GM12872 (cell line): ENCODE measurements around the gene ARGFX.

Experiments
- TF ChIP-seq, protein P1 (sequence below): IDR thresholded peaks from 3 replicates; pipeline ENCODE4 v1.5.1; 2011; ENCODE audit warnings: low read depth, mild to moderate bottlenecking, low read length, moderate library complexity; ENCODE audit not compliant: insufficient read depth

Gene ARGFX

DNA sequence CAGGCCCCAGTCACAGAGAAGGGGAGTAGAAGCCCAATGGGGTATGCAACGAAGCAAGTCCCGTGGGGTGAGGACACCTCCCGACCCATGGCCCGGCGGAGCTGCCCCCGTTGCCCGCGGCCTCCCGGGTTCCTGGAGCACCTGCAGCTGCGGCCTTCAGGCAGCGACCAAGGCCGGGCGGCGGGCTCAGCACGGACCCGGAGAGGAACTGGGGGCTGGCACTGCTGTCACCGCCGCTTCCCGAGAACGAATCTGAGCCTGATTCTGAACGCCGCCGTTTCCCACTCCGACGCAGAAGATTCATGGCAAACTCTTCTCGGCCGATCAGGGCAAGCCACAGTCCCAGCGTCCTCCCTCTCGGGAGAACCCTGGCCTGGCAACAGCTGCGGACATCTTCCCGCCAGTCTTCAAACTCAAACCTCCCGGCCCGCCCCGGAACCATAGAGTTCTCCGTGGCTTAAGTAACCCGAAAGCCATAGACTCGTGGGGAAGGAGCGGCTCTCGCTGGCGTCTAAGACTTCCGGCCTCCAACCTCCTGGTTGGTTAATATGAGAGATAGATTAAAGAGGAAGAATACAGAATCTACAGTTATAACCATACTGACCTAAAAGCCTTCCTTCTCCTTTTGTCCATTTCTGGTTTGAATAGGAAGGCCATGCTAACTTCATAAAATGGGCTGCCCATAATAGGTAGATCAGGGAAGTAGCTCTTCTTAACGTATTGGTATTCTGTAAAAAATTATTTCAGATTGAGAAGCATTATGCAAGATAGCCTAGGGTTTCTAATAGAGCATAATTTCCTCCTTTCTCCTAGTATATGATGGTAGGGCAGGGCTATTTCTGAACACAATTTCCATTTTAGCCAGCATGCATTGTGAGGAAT, 21.9 kb upstream of the ARGFX start, which contains the start of gene POLQ:
TSS of gene POLQ (minus strand) at position 415 of the 882 bp plus-strand sequence. CDS start at position 304, 111 bp downstream.
- TF ChIP-seq, protein P1, sequence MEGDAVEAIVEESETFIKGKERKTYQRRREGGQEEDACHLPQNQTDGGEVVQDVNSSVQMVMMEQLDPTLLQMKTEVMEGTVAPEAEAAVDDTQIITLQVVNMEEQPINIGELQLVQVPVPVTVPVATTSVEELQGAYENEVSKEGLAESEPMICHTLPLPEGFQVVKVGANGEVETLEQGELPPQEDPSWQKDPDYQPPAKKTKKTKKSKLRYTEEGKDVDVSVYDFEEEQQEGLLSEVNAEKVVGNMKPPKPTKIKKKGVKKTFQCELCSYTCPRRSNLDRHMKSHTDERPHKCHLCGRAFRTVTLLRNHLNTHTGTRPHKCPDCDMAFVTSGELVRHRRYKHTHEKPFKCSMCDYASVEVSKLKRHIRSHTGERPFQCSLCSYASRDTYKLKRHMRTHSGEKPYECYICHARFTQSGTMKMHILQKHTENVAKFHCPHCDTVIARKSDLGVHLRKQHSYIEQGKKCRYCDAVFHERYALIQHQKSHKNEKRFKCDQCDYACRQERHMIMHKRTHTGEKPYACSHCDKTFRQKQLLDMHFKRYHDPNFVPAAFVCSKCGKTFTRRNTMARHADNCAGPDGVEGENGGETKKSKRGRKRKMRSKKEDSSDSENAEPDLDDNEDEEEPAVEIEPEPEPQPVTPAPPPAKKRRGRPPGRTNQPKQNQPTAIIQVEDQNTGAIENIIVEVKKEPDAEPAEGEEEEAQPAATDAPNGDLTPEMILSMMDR = no peak

- TF ChIP-seq, protein P1 = no peak
Measured at GRCh38 chr3:121552379-121552778, 15.4 kb upstream of the ARGFX start.

GRCh38 chr3:121552797-121553196, 15.0 kb upstream of the ARGFX start:
- TF ChIP-seq, protein P1 = no peak

- TF ChIP-seq, protein P1 = no peak
Measured at GRCh38 chr3:121557426-121557934, 10.3 kb upstream of the ARGFX start.

GRCh38 chr3:121562148-121562547, 5.6 kb upstream of the ARGFX start:
- TF ChIP-seq, protein P1 = no peak

GRCh38 chr3:121566773-121567172, 976 bp upstream of the ARGFX start:
- TF ChIP-seq, protein P1 = no peak

GRCh38 chr3:121574449-121574848, 6.7 kb downstream of the ARGFX start:
- TF ChIP-seq, protein P1 = no peak
